SU-DHL-6 (cell line): ENCODE data around the gene AKAP8L.

Source experiments
- H2AFZ ChIP-seq: fragments of 200-600 bp; sonication (generic); 2 replicates; pipeline ENCODE4 v1.6.1; 2014; ENCODE audit warnings: low read depth, mild to moderate bottlenecking, moderate library complexity, mixed read lengths, antibody characterized with exemption, low read length; ENCODE audit not compliant: severe bottlenecking
- H3F3A ChIP-seq: fragments of 200-600 bp; shearing (Covaris generic); 2 replicates; pipeline ENCODE4 v1.6.0; 2016; ENCODE audit warnings: antibody characterized with exemption, mild to moderate bottlenecking; ENCODE audit not compliant: insufficient read depth
- H3K27ac ChIP-seq: fragments of 200-600 bp; sonication (generic); 2 replicates; pipeline ENCODE4 v1.5.1; 2016; ENCODE audit warnings: low read depth, mild to moderate bottlenecking, low read length, moderate library complexity, mixed read lengths
- H3K27me3 ChIP-seq: fragments of 200-600 bp; sonication (generic), shearing (Covaris generic); 2 replicates; pipeline ENCODE4 v1.6.0; 2014; ENCODE audit warnings: mild to moderate bottlenecking, low read length
- H3K36me3 ChIP-seq: fragments of 200-600 bp; sonication (generic); 2 replicates; pipeline ENCODE4 v1.6.1; 2014; ENCODE audit warnings: mild to moderate bottlenecking, low read length, mixed read lengths
- H3K4me2 ChIP-seq: fragments of 300-600, 200-600 bp; shearing (Covaris generic), sonication (generic); 2 replicates; pipeline ENCODE4 v1.6.0; 2014; ENCODE audit warnings: low read length, low read depth, mild to moderate bottlenecking; ENCODE audit not compliant: poor library complexity, severe bottlenecking
- H3K4me3 ChIP-seq: fragments of 200-600 bp; sonication (generic); 2 replicates; pipeline ENCODE4 v1.5.1; 2014; ENCODE audit warnings: antibody characterized with exemption, low read length, mild to moderate bottlenecking, mixed read lengths; ENCODE audit not compliant: insufficient read depth, poor library complexity, severe bottlenecking
- H3K79me2 ChIP-seq: fragments of 200-600 bp; sonication (generic); 2 replicates; pipeline ENCODE4 v1.6.1; 2014; ENCODE audit warnings: mild to moderate bottlenecking, low read length, moderate library complexity; ENCODE audit not compliant: insufficient read depth
- H3K9ac ChIP-seq: fragments of 200-600 bp; sonication (generic); 2 replicates; pipeline ENCODE4 v1.7.0; 2014; ENCODE audit warnings: mild to moderate bottlenecking, low read length
- H3K9me2 ChIP-seq: fragments of 200-600 bp; sonication (generic); replicated peaks from 2 replicates; pipeline ENCODE4 v1.6.1; 2014; ENCODE audit warnings: low read length; ENCODE audit not compliant: insufficient read depth
- H3K9me3 ChIP-seq: fragments of 200-600 bp; sonication (generic); 2 replicates; pipeline ENCODE4 v1.6.1; 2014; ENCODE audit warnings: low read length, mixed read lengths; ENCODE audit not compliant: insufficient read depth
- H4K20me1 ChIP-seq: fragments of 200-600 bp; sonication (generic); 2 replicates; pipeline ENCODE4 v1.6.1; 2014; ENCODE audit warnings: low read depth, mild to moderate bottlenecking, antibody characterized with exemption, low read length, moderate library complexity, mixed read lengths
- CTCF ChIP-seq: fragments of 200-600 bp; sonication (generic); IDR thresholded peaks from one replicate; pipeline ENCODE4 v1.5.1; 2017; ENCODE audit warnings: antibody characterized with exemption, mild to moderate bottlenecking, low read length, moderate library complexity; ENCODE audit not compliant: insufficient read depth, poor library complexity, severe bottlenecking
- EZH2phosphoT487 ChIP-seq: fragments of 200-600 bp; sonication (generic), shearing (Covaris generic); conservative IDR thresholded peaks from 2 replicates; pipeline ENCODE4 v1.6.1; 2018; ENCODE audit warnings: mild to moderate bottlenecking, antibody characterized with exemption, low read length, moderate library complexity, mixed read lengths

The AKAP8L gene

GRCh38 chr19:15457701-15458484 is 39.1 kb upstream of the AKAP8L start:
- Histone ChIP-seq H3K4me2 (no peak overlapping the region), H3K9ac (no peak overlapping the region), H3K9me3 (no peaks in the 10 kb centered on the region), H3K27me3 (no peaks in the 10 kb centered on the region), H3K79me2 (no peaks in the 10 kb centered on the region), H3F3A (no peaks in the 10 kb centered on the region), H3K27ac (no peak overlapping the region), H3K9me2 (no peaks in the 10 kb centered on the region), H3K4me3 (no peak overlapping the region), H3K36me3 (no peaks in the 10 kb centered on the region), H2AFZ (no peak overlapping the region), H4K20me1 (no peaks in the 10 kb centered on the region)
- TF ChIP-seq EZH2phosphoT487 (no peak), CTCF (no peak)

DNA sequence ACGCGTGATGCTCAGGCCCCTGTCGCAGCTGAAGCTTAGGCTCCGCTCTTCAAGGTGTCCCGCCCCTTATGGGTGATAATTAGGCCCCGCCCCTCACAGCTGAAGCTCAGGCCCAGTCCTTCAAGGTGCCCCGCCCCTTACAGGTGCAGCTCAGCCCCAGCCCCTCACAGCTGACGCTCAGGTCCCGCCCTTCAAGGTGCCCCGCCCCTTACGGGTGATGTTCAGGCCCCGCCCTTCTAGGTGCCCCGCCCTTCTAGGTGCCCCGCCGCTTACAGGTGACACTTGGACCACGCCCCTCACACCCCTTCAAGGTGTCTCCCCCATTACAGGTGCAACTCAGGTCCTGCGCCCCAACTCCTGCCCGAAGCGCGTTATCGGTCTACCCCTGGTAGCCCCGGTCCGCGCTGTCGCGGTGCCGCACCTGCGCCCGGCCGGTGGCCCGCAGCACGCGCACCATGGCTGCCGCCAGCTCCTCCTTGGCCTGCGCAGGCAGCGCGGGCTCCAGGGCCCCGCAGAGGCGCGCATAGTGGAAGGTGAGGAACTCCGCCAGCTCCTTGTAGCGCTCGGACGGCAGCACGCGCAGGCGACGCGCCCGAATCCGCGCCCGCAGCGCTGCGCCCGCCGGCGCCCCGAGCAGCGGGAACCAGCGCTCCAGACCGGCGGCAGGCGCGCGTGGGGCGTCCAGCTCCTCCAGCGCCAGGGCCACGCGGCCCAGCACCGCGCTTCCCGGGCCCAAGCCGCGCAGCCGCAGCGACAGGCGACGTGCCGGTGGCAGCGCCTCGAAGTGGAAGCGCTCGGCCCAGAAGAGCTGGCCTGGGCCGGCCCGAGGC is 38.3 kb upstream of the AKAP8L start:
- no peak overlapping the region for H3K27ac ChIP-seq
- no peaks in the 10 kb centered on the region for H3K36me3 ChIP-seq
- H2AFZ ChIP-seq: no peak overlapping the region
- no peak for TF ChIP-seq CTCF
- no peak for TF ChIP-seq EZH2phosphoT487
- H3K79me2 ChIP-seq: no peaks in the 10 kb centered on the region
- H4K20me1 ChIP-seq: no peaks in the 10 kb centered on the region
- H3F3A ChIP-seq: no peaks in the 10 kb centered on the region
- no peaks in the 10 kb centered on the region for H3K9me2 ChIP-seq
- no peak overlapping the region for H3K9ac ChIP-seq
- no peaks in the 10 kb centered on the region for H3K9me3 ChIP-seq
- no peak overlapping the region for H3K4me3 ChIP-seq
- no peak overlapping the region for H3K4me2 ChIP-seq
- H3K27me3 ChIP-seq: no peaks in the 10 kb centered on the region

DNA sequence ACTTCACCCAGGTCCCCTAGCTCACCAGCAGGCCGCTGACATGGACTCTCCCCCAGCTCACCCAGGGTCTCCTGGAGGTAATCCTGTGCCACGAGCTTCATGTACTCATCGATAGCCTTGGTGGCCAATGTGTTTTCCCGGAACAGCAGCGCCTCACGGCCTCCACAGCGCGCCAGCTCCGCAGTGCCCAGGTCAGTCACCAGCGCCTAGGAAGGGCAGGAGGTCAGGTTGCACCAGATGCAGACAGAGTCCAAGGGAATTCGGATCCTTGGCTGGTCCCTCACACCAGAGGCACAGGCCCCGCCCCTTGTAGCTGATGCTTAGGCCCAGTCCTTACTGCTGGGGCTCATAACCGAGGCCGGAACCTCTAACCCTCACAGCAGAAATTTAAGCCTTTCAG is 37.7 kb upstream of the AKAP8L start:
- Histone ChIP-seq H3K9me2 (no peaks in the 10 kb centered on the region), H3K27ac (no peak overlapping the region), H2AFZ (no peak overlapping the region), H3K9me3 (no peaks in the 10 kb centered on the region), H3K27me3 (no peaks in the 10 kb centered on the region), H3K9ac (no peak overlapping the region), H4K20me1 (no peaks in the 10 kb centered on the region), H3F3A (peaks cover 2% of the 10 kb centered on the region; the same call in 1 of the 2 replicates), H3K36me3 (no peaks in the 10 kb centered on the region), H3K4me2 (no peak overlapping the region), H3K4me3 (no peak overlapping the region), H3K79me2 (no peaks in the 10 kb centered on the region)
- TF ChIP-seq CTCF (no peak), EZH2phosphoT487 (no peak)
